IgD-negative memory B cell (primary cell): ENCODE measurements around the gene CNPY3. TPM values are rescaled to one million over a fixed set of nuclear protein-coding genes. Genes with fewer than 3 reads are reported as not detected.

Experiments
- polyA plus RNA-seq: library from polyadenylated mRNA; unstranded; fragments of 300-500 nt; fragmentation: Illumina TruSeq; gene quantifications from one replicate; pipeline ENCODE4 v1.2.3, GENCODE V29; 2021

Gene CNPY3
- polyA plus RNA-seq, 1 donor from 2014 or later = 272 TPM

Other genes with a start within 250 kb of the CNPY3 start
- gene PRPH2, start 206.9 kb upstream of the CNPY3 start, polyA plus RNA-seq = not detected
- 67.2 TPM for gene TBCC, start 183.4 kb upstream of the CNPY3 start, polyA plus RNA-seq
- gene BICRAL, start 147.4 kb upstream of the CNPY3 start, polyA plus RNA-seq = 4.7 TPM
- gene RPL7L1, start 49.9 kb upstream of the CNPY3 start, polyA plus RNA-seq = 72.3 TPM
- 1.0 TPM for gene PTCRA, start 13.4 kb upstream of the CNPY3 start, polyA plus RNA-seq
- 1.2 TPM for gene GNMT, start 31.3 kb downstream of the CNPY3 start, polyA plus RNA-seq
- 12.7 TPM for gene PEX6, start 49.7 kb downstream of the CNPY3 start, polyA plus RNA-seq
- gene PPP2R5D, start 55.1 kb downstream of the CNPY3 start, polyA plus RNA-seq = 17.5 TPM
- gene MEA1, start 84.5 kb downstream of the CNPY3 start, polyA plus RNA-seq = 76.3 TPM
- 60.3 TPM for gene KLHDC3, start 84.8 kb downstream of the CNPY3 start, polyA plus RNA-seq
- 54.8 TPM for gene RRP36, start 92.1 kb downstream of the CNPY3 start, polyA plus RNA-seq
- 5.3 TPM for gene CUL7, start 124.4 kb downstream of the CNPY3 start, polyA plus RNA-seq
- gene MRPL2, start 130.0 kb downstream of the CNPY3 start, polyA plus RNA-seq = 50.5 TPM
- 10.2 TPM for gene KLC4, start 130.2 kb downstream of the CNPY3 start, polyA plus RNA-seq
- not detected for gene PTK7, start 146.8 kb downstream of the CNPY3 start, polyA plus RNA-seq
- 5.0 TPM for gene SRF, start 241.8 kb downstream of the CNPY3 start, polyA plus RNA-seq